ENCODE measurements around the gene MAP3K10.

MAP3K10 gene

GRCh38 chr19:40247735-40248262 is 56.6 kb downstream of the MAP3K10 start:
- Histone ChIP-seq H3K4me3 (ENCODE audit: low read depth, low read length) (no peak overlapping the region), H3K27ac (ENCODE audit: extremely low read depth, low read depth, low read length) (0 out of 2 replicates have a peak overlapping the region, but pooled peaks have one; percentile 19), H3K4me1 (ENCODE audit: control insufficient read depth, insufficient read depth, low read length) (peaks cover 5% of the 10 kb centered on the region; the same call in 1 of the 2 replicates), H3K9me3 (ENCODE audit: control insufficient read depth, insufficient read depth, low read depth, low read length) (no peaks in the 10 kb centered on the region), H3K36me3 (ENCODE audit: control insufficient read depth in 2 of 2, insufficient read depth in 1 of 2, low read length in 2 of 2) (peaks cover 65 to 68% of the 10 kb centered on the region in 2 experiments)
- ChIA-PET CTCF (interaction anchor here (1.0 to 1.4 kb wide), 2 partner anchors 28 to 31 kb away, joined by 4 to 5 read pairs; no protein-coding TSS in a partner anchor), POLR2A (no interaction called here)
- TF ChIP-seq GLIS2 (tag by site-specific recombination; IDR thresholded peaks at IDR 0.05) = 0 out of 2 replicates have a peak, but pooled peaks have one; percentile 18
- peak; percentile 58; the same call in 1 of the 2 replicates for TF ChIP-seq HIC1 (tag by site-specific recombination; IDR thresholded peaks at IDR 0.05)
- TF ChIP-seq ZNF664 (tag by site-specific recombination; IDR thresholded peaks at IDR 0.05) = no peak

- 0 out of 2 replicates have a peak, but pooled peaks have one; percentile 13 for TF ChIP-seq HIC1 (tag by site-specific recombination; IDR thresholded peaks at IDR 0.05)
- TF ChIP-seq ZNF341 (tag by site-specific recombination; IDR thresholded peaks at IDR 0.05; ENCODE audit: low read depth) = no peak
- no peak for TF ChIP-seq ZNF248 (tag by site-specific recombination; IDR thresholded peaks at IDR 0.05)
- TF ChIP-seq PRDM2 (tag by site-specific recombination; IDR thresholded peaks at IDR 0.05; ENCODE audit: borderline replicate concordance) = no peak
- no peaks in the 10 kb centered on the region for H3K9me3 ChIP-seq (ENCODE audit: control insufficient read depth, insufficient read depth, low read depth, low read length)
- H3K4me3 ChIP-seq (ENCODE audit: low read depth, low read length) = no peak overlapping the region
- CTCF ChIA-PET = interaction anchor here (0.8 kb wide), 1 partner anchor 32 kb away, joined by 3 read pairs; no protein-coding TSS in a partner anchor
- POLR2A ChIA-PET = no interaction called here
- H3K27ac ChIP-seq (ENCODE audit: extremely low read depth, low read depth, low read length) = 0 out of 2 replicates have a peak overlapping the region, but pooled peaks have one; percentile 24
- peaks cover 65 to 79% of the 10 kb centered on the region in 2 experiments for H3K36me3 ChIP-seq (ENCODE audit: control insufficient read depth in 2 of 2, insufficient read depth in 1 of 2, low read length in 2 of 2)
- peaks cover 9% of the 10 kb centered on the region; the same call in 1 of the 2 replicates for H3K4me1 ChIP-seq (ENCODE audit: control insufficient read depth, insufficient read depth, low read length)
These were observed 58.0 kb downstream of the MAP3K10 start for GRCh38 chr19:40249201-40249600.

GRCh38 chr19:40249781-40250180 is 58.6 kb downstream of the MAP3K10 start:
- Histone ChIP-seq H3K36me3 (ENCODE audit: control insufficient read depth in 2 of 2, insufficient read depth in 1 of 2, low read length in 2 of 2) (peaks cover 69 to 79% of the 10 kb centered on the region in 2 experiments), H3K4me1 (ENCODE audit: control insufficient read depth, insufficient read depth, low read length) (peaks cover 9% of the 10 kb centered on the region; the same call in 1 of the 2 replicates), H3K4me3 (ENCODE audit: low read depth, low read length) (no peak overlapping the region), H3K27ac (ENCODE audit: extremely low read depth, low read depth, low read length) (0 out of 2 replicates have a peak overlapping the region, but pooled peaks have one; percentile 24), H3K9me3 (ENCODE audit: control insufficient read depth, insufficient read depth, low read depth, low read length) (no peaks in the 10 kb centered on the region)
- ChIA-PET POLR2A (no interaction called here), CTCF (interaction anchor here (0.8 to 1.1 kb wide), 2 partner anchors 32 to 406 kb away, joined by 3 to 4 read pairs; no protein-coding TSS in a partner anchor)
- TF ChIP-seq ZNF140 (tag by site-specific recombination; IDR thresholded peaks at IDR 0.05) (no peak), ZNF157 (tag by site-specific recombination; IDR thresholded peaks at IDR 0.05) (no peak), ZSCAN18 (tag by site-specific recombination; IDR thresholded peaks at IDR 0.05) (no peak), ZNF362 (tag by site-specific recombination; IDR thresholded peaks at IDR 0.05) (no peak), ZNF837 (tag by site-specific recombination; IDR thresholded peaks at IDR 0.05) (no peak), MZF1 (tag by site-specific recombination; IDR thresholded peaks at IDR 0.05; ENCODE audit: borderline replicate concordance) (no peak), TRIM28 (IDR thresholded peaks at IDR 0.05; ENCODE audit: borderline replicate concordance, low read length) (no peak), FEZF1 (tag by site-specific recombination; IDR thresholded peaks at IDR 0.05) (no peak)
